Measurements from ENCODE around the gene TXN.

TXN gene

GRCh38 chr9:110256380-110257096, at the start of gene TXN:
TSS of gene TXN (minus strand) at chr9:110256507. CDS start at chr9:110256435, 72 bp downstream.
- TF ChIP-seq GATA3 (IDR thresholded peaks at IDR 0.05; ENCODE audit: low read depth, low read length) (no peak), GATA2 (IDR thresholded peaks at IDR 0.05; ENCODE audit: low read depth, low read length) (no peak)

GRCh38 chr9:110303133-110303532, 46.8 kb upstream of the TXN start:
- TF ChIP-seq GATA2 (IDR thresholded peaks at IDR 0.05; ENCODE audit: low read depth, low read length) (no peak), GATA3 (IDR thresholded peaks at IDR 0.05; ENCODE audit: low read depth, low read length) (no peak)

- TF ChIP-seq GATA3 (IDR thresholded peaks at IDR 0.05; ENCODE audit: low read depth, low read length) = no peak
- no peak for TF ChIP-seq GATA2 (IDR thresholded peaks at IDR 0.05; ENCODE audit: low read depth, low read length)
Observed at GRCh38 chr9:110298043-110298605, 41.8 kb upstream of the TXN start.

GRCh38 chr9:110293248-110293647, 36.9 kb upstream of the TXN start:
- TF ChIP-seq GATA3 (IDR thresholded peaks at IDR 0.05; ENCODE audit: low read depth, low read length) = no peak
- TF ChIP-seq GATA2 (IDR thresholded peaks at IDR 0.05; ENCODE audit: low read depth, low read length) = no peak

- TF ChIP-seq GATA3 (IDR thresholded peaks at IDR 0.05; ENCODE audit: low read depth, low read length) = no peak
- TF ChIP-seq GATA2 (IDR thresholded peaks at IDR 0.05; ENCODE audit: low read depth, low read length) = no peak
Observed at GRCh38 chr9:110291921-110292557, 35.7 kb upstream of the TXN start.

- TF ChIP-seq GATA3 (IDR thresholded peaks at IDR 0.05; ENCODE audit: low read depth, low read length) (no peak), GATA2 (IDR thresholded peaks at IDR 0.05; ENCODE audit: low read depth, low read length) (no peak)
Observed at GRCh38 chr9:110290001-110290400, 33.7 kb upstream of the TXN start.

- no peak for TF ChIP-seq GATA2 (IDR thresholded peaks at IDR 0.05; ENCODE audit: low read depth, low read length)
- no peak for TF ChIP-seq GATA3 (IDR thresholded peaks at IDR 0.05; ENCODE audit: low read depth, low read length)
Observed at GRCh38 chr9:110288503-110288902, 32.2 kb upstream of the TXN start.

GRCh38 chr9:110287289-110287680, 31.0 kb upstream of the TXN start:
- TF ChIP-seq GATA2 (IDR thresholded peaks at IDR 0.05; ENCODE audit: low read depth, low read length) = no peak
- no peak for TF ChIP-seq GATA3 (IDR thresholded peaks at IDR 0.05; ENCODE audit: low read depth, low read length)

GRCh38 chr9:110284211-110284844, 28.0 kb upstream of the TXN start:
- TF ChIP-seq GATA3 (IDR thresholded peaks at IDR 0.05; ENCODE audit: low read depth, low read length) = no peak
- TF ChIP-seq GATA2 (IDR thresholded peaks at IDR 0.05; ENCODE audit: low read depth, low read length) = no peak

GRCh38 chr9:110283751-110284150, 27.4 kb upstream of the TXN start:
- TF ChIP-seq GATA3 (IDR thresholded peaks at IDR 0.05; ENCODE audit: low read depth, low read length) = no peak
- no peak for TF ChIP-seq GATA2 (IDR thresholded peaks at IDR 0.05; ENCODE audit: low read depth, low read length)

- TF ChIP-seq GATA3 (IDR thresholded peaks at IDR 0.05; ENCODE audit: low read depth, low read length) (no peak), GATA2 (IDR thresholded peaks at IDR 0.05; ENCODE audit: low read depth, low read length) (no peak)
Observed at GRCh38 chr9:110282739-110283081, 26.4 kb upstream of the TXN start.

GRCh38 chr9:110282018-110282738, 25.9 kb upstream of the TXN start:
- TF ChIP-seq GATA2 (IDR thresholded peaks at IDR 0.05; ENCODE audit: low read depth, low read length) = no peak
- no peak for TF ChIP-seq GATA3 (IDR thresholded peaks at IDR 0.05; ENCODE audit: low read depth, low read length)

- TF ChIP-seq GATA3 (IDR thresholded peaks at IDR 0.05; ENCODE audit: low read depth, low read length) (no peak), GATA2 (IDR thresholded peaks at IDR 0.05; ENCODE audit: low read depth, low read length) (no peak)
Observed at GRCh38 chr9:110278080-110278707, 21.9 kb upstream of the TXN start.

GRCh38 chr9:110276781-110277180, 20.5 kb upstream of the TXN start:
- no peak for TF ChIP-seq GATA3 (IDR thresholded peaks at IDR 0.05; ENCODE audit: low read depth, low read length)
- TF ChIP-seq GATA2 (IDR thresholded peaks at IDR 0.05; ENCODE audit: low read depth, low read length) = no peak
